Ascending aorta (tissue), 2 donors: ENCODE results near the gene PARVB. TPM values are rescaled to one million over a fixed set of nuclear protein-coding genes. Genes with fewer than 3 reads are reported as not detected.

Experiments used
- DNase-seq, 2 donors: peaks; one replicate each; pipeline ENCODE4 v3.0.0-alpha.2; 2019; ENCODE audit warnings: low spot score in 2 of 2
- H3K27ac ChIP-seq, 2 donors: fragments of 200-600 bp; sonication (generic); one replicate each; pipeline ENCODE4 v1.5.1; 2016 to 2017; ENCODE audit warnings: mild to moderate bottlenecking in 1 of 2
- H3K27me3 ChIP-seq: fragments of 200-600 bp; sonication (generic); one replicate; pipeline ENCODE4 v1.5.1; 2017
- H3K36me3 ChIP-seq, 2 donors: fragments of 200-600 bp; sonication (generic); one replicate each; pipeline ENCODE4 v1.5.1; 2016
- H3K4me1 ChIP-seq, 2 donors: fragments of 200-600 bp; sonication (generic); one replicate each; pipeline ENCODE4 v1.5.1; 2016 to 2017; ENCODE audit warnings: mild to moderate bottlenecking in 1 of 2
- H3K4me3 ChIP-seq, 2 donors: fragments of 200-600 bp; sonication (generic); one replicate each; pipeline ENCODE4 v1.5.1; 2016 to 2017; ENCODE audit warnings: mild to moderate bottlenecking in 1 of 2
- H3K9me3 ChIP-seq, 2 donors: fragments of 200-600 bp; sonication (generic); one replicate each; pipeline ENCODE4 v1.5.1; 2016
- intact Hi-C: fragments of 100-400 bp; cut with DNase I; formaldehyde crosslinking; loops from one replicate; pipeline ENCODE4 v1.15.1; 2023
- total RNA-seq: library from RNA; depleted of rRNA; stranded (reverse); fragments of >200 nt; gene quantifications from one replicate; pipeline ENCODE4 v1.1.0, GENCODE V29; 2016
- TF ChIP-seq, protein P1 (sequence below), 3 experiments: fragments of 200-600 bp in 2 of 3; fragments of 450-650 bp in 1 of 3; sonication (generic) in 2 of 3; IDR thresholded peaks; one replicate each; pipeline ENCODE4 v1.5.1; 2016 to 2019; ENCODE audit warnings: antibody characterized with exemption in 3 of 3, mild to moderate bottlenecking in 1 of 3, moderate library complexity in 1 of 3

The PARVB gene, protein sequence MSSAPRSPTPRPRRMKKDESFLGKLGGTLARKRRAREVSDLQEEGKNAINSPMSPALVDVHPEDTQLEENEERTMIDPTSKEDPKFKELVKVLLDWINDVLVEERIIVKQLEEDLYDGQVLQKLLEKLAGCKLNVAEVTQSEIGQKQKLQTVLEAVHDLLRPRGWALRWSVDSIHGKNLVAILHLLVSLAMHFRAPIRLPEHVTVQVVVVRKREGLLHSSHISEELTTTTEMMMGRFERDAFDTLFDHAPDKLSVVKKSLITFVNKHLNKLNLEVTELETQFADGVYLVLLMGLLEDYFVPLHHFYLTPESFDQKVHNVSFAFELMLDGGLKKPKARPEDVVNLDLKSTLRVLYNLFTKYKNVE
- 33.8 TPM for total RNA-seq

- Histone ChIP-seq H3K27me3 (no peaks in the 10 kb centered on the region), H3K9me3 (no peaks in the 10 kb centered on the region), H3K27ac (peak within 1 kb of the TSS; percentile 61 to 84), H3K4me1 (peaks cover 0 to 3% of the 10 kb centered on the region in 2 donors), H3K36me3 (no peaks in the 10 kb centered on the region), H3K4me3 (peak within 1 kb of the TSS; percentile 65 to 80)
- TF ChIP-seq, protein P1, sequence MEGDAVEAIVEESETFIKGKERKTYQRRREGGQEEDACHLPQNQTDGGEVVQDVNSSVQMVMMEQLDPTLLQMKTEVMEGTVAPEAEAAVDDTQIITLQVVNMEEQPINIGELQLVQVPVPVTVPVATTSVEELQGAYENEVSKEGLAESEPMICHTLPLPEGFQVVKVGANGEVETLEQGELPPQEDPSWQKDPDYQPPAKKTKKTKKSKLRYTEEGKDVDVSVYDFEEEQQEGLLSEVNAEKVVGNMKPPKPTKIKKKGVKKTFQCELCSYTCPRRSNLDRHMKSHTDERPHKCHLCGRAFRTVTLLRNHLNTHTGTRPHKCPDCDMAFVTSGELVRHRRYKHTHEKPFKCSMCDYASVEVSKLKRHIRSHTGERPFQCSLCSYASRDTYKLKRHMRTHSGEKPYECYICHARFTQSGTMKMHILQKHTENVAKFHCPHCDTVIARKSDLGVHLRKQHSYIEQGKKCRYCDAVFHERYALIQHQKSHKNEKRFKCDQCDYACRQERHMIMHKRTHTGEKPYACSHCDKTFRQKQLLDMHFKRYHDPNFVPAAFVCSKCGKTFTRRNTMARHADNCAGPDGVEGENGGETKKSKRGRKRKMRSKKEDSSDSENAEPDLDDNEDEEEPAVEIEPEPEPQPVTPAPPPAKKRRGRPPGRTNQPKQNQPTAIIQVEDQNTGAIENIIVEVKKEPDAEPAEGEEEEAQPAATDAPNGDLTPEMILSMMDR (IDR thresholded peaks at IDR 0.05): no peak
- no peak for DNase-seq
- intact Hi-C loops: no loop called here
Observed at GRCh38 chr22:44024288-44024921, at the start of gene PARVB. Gene PARVB, plus strand, starts transcription at chr22:44024302. Its CDS starts 38 bp downstream, at chr22:44024340.

- DNase-seq: no peak
- H3K9me3 ChIP-seq: no peaks in the 10 kb centered on the region
- intact Hi-C loops: no loop called here
- no peak overlapping the region for H3K4me3 ChIP-seq
- no peaks in the 10 kb centered on the region for H3K4me1 ChIP-seq
- peaks cover 68 to 81% of the 10 kb centered on the region in 2 donors for H3K36me3 ChIP-seq
- no peaks in the 10 kb centered on the region for H3K27me3 ChIP-seq
- H3K27ac ChIP-seq: no peak overlapping the region
- TF ChIP-seq, protein P1 (IDR thresholded peaks at IDR 0.05): no peak
Observed at GRCh38 chr22:43975041-43975440, 49.1 kb upstream of the PARVB start.

- no peaks in the 10 kb centered on the region for H3K4me1 ChIP-seq
Observed at GRCh38 chr22:43976861-43977795, 47.0 kb upstream of the PARVB start.

DNA sequence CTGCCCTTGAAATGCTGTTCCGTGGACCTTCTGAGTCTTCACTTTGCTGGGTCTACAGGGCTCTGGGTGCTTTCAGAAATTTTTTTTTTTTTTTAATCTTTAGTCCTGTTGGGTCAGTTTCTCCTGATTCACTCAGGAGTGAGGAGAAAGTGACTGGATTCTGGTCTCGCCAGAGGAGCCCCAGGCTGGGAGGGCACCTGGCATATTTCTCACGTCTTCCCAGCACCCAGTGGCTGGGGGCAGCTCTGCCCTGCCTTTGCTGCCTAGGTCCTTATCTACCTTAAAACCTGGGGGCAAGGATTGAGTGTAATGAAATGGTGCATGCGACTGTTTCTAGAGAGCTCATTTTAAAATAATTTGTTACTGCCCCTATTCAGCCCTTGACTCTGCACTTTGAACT lies 45.5 kb upstream of the PARVB start:
- DNase-seq: no peak

More at GRCh38 chr22:43976861-43977795, 47.0 kb upstream of the PARVB start:
- intact Hi-C loops: no loop called here
- Histone ChIP-seq H3K36me3 (peaks cover 73 to 95% of the 10 kb centered on the region in 2 donors), H3K27ac (no peak overlapping the region), H3K27me3 (no peaks in the 10 kb centered on the region), H3K4me3 (no peak overlapping the region), H3K9me3 (no peaks in the 10 kb centered on the region)
- no peak for DNase-seq
- TF ChIP-seq, protein P1 (IDR thresholded peaks at IDR 0.05): no peak

DNA sequence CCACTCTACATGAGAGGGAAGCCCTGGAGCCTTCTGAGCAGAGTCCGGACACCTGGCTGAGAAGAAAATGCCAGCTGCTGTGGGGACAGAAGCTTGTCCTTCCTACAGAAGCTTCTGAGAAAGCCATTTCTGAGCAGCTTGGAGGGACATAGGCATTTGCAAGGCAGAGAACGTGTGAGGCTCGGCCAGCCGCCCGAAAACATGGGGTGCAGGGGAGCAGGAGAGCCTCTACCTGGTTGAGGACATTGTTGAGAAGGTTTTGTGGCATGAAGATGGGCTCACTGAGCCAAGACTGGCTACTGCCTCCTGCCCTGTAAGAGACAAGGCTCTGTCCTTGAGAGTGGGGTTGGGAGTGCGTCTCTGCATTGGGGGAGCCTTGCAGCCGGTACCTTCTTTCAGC lies 43.5 kb upstream of the PARVB start:
- no peaks in the 10 kb centered on the region for H3K9me3 ChIP-seq
- DNase-seq: no peak
- no peaks in the 10 kb centered on the region for H3K27me3 ChIP-seq
- peaks cover 65 to 87% of the 10 kb centered on the region in 2 donors for H3K36me3 ChIP-seq
- no peaks in the 10 kb centered on the region for H3K4me1 ChIP-seq
- H3K4me3 ChIP-seq: no peak overlapping the region
- H3K27ac ChIP-seq: no peak overlapping the region
- intact Hi-C loops: no loop called here
- TF ChIP-seq, protein P1 (IDR thresholded peaks at IDR 0.05): no peak

More for the DNA sequence above, 45.5 kb upstream of the PARVB start:
- Histone ChIP-seq H3K27me3 (no peaks in the 10 kb centered on the region), H3K4me3 (no peak overlapping the region), H3K36me3 (peaks cover 66 to 87% of the 10 kb centered on the region in 2 donors), H3K4me1 (no peaks in the 10 kb centered on the region), H3K27ac (no peak overlapping the region), H3K9me3 (no peaks in the 10 kb centered on the region)
- TF ChIP-seq, protein P1 (IDR thresholded peaks at IDR 0.05): no peak
- intact Hi-C loops: no loop called here
